Measurements from ENCODE around the gene MAPK9.
A peak's percentile ranks its signal among the peaks of the same experiment; 100 is the strongest.

The MAPK9 gene

GRCh38 chr5:180291234-180291940 is 496 bp downstream of the MAPK9 start:
- peak overlapping the region; percentile 81 for H3K4me3 ChIP-seq (ENCODE audit: low read depth, low read length)
- TF ChIP-seq, protein P1, sequence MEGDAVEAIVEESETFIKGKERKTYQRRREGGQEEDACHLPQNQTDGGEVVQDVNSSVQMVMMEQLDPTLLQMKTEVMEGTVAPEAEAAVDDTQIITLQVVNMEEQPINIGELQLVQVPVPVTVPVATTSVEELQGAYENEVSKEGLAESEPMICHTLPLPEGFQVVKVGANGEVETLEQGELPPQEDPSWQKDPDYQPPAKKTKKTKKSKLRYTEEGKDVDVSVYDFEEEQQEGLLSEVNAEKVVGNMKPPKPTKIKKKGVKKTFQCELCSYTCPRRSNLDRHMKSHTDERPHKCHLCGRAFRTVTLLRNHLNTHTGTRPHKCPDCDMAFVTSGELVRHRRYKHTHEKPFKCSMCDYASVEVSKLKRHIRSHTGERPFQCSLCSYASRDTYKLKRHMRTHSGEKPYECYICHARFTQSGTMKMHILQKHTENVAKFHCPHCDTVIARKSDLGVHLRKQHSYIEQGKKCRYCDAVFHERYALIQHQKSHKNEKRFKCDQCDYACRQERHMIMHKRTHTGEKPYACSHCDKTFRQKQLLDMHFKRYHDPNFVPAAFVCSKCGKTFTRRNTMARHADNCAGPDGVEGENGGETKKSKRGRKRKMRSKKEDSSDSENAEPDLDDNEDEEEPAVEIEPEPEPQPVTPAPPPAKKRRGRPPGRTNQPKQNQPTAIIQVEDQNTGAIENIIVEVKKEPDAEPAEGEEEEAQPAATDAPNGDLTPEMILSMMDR (IDR thresholded peaks at IDR 0.05; ENCODE audit: low read depth, low read length): peak; percentile 11; the same call in 1 of the 2 replicates

GRCh38 chr5:180290568-180291233 is 1.2 kb downstream of the MAPK9 start:
- TF ChIP-seq, protein P1 (IDR thresholded peaks at IDR 0.05; ENCODE audit: low read depth, low read length): no peak
- peak overlapping the region; percentile 81 for H3K4me3 ChIP-seq (ENCODE audit: low read depth, low read length)

DNA sequence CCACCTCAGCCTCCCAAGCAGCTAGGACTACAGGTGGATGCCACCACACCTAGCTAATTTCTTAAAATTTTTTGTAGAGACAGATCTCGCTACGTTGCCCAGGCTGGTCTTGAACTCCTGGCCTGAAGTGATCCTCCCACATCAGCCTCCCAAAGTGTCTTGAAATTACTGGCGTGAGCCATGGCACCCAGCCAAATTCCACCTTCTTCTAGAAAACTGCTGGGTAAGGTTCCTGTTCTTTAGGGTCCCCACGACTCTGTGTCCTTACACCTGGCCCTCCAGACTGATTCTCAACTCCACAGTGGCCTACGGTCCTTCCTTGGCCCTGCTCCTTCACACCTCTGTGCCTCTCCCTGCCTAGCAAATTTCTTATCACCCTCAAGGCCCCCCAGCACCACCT is 1.9 kb downstream of the MAPK9 start:
- TF ChIP-seq, protein P1 (IDR thresholded peaks at IDR 0.05; ENCODE audit: low read depth, low read length): no peak
- H3K4me3 ChIP-seq (ENCODE audit: low read depth, low read length): no peak overlapping the region

GRCh38 chr5:180289433-180289832 is 2.5 kb downstream of the MAPK9 start:
- TF ChIP-seq, protein P1 (IDR thresholded peaks at IDR 0.05; ENCODE audit: low read depth, low read length): no peak
- no peak overlapping the region for H3K4me3 ChIP-seq (ENCODE audit: low read depth, low read length)

GRCh38 chr5:180287868-180288267 is 4.0 kb downstream of the MAPK9 start:
- TF ChIP-seq, protein P1 (IDR thresholded peaks at IDR 0.05; ENCODE audit: low read depth, low read length): no peak
- no peak overlapping the region for H3K4me3 ChIP-seq (ENCODE audit: low read depth, low read length)

- H3K4me3 ChIP-seq (ENCODE audit: low read depth, low read length): no peak overlapping the region
- TF ChIP-seq, protein P1 (IDR thresholded peaks at IDR 0.05; ENCODE audit: low read depth, low read length): no peak
Measured at GRCh38 chr5:180287404-180287803, 4.5 kb downstream of the MAPK9 start.

DNA sequence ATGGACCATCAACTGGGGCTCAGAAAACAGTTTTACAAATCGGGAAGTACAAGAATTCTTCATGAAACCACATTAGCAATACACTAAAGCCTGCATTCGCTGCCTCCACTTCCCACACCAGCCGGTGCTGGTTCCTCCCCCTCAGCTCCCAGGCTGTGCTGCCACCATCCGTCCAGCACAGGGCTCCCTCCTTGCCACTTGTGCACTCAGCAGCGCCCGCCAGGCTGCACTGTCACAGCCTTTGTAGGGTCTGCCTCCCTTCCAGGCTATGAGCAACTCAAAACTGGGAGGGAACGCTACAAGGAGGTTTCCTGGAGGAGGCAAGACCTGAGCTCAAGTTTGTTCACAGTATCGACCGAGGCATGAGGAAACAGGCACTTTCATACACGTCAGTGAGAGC is 7.7 kb downstream of the MAPK9 start:
- H3K4me3 ChIP-seq (ENCODE audit: low read depth, low read length): no peak overlapping the region
- TF ChIP-seq, protein P1 (IDR thresholded peaks at IDR 0.05; ENCODE audit: low read depth, low read length): no peak

All from WI38 (cell line).